H1 (cell line): Measurements from ENCODE around the gene ZNF775. TPM values are rescaled to one million over a fixed set of nuclear protein-coding genes. Genes with fewer than 3 reads are reported as not detected.
A peak's percentile ranks its signal among the peaks of the same experiment; 100 is the strongest.

Experiments
- CTCF ChIA-PET: fragments of 300-600 bp; sonication (Branson Sonifier 250); formaldehyde crosslinking; loops from one replicate; lab custom pipeline; 2021; ENCODE audit not compliant: partially characterized antibody; lab: Charles Lee
- POLR2A ChIA-PET: fragments of 300-600 bp; sonication (Branson Sonifier 250); formaldehyde crosslinking; loops from one replicate; lab custom pipeline; 2021; ENCODE audit warnings: inconsistent platforms; ENCODE audit not compliant: partially characterized antibody; lab: Charles Lee
- DNase-seq, 2 experiments: peaks; one replicate each; pipeline versions ENCODE4 v3.0.0 to v3.0.0-alpha.2; 2010 to 2022; ENCODE audit warnings: low spot score in 2 of 2, low read depth in 1 of 2, mixed read lengths in 1 of 2
- FAIRE-seq: peaks from 2 replicates; lab custom pipeline; 2011; peaks lifted over from hg19 to GRCh38; lab: Jason Lieb, UNC
- H2AFZ ChIP-seq: 2 replicates; pipeline ENCODE4 v1.8.1; 2012; ENCODE audit warnings: low read length, inconsistent platforms
- H2AK5ac ChIP-seq: 2 replicates; pipeline ENCODE4 v1.6.1; 2013; ENCODE audit warnings: low read depth, low read length
- H2BK120ac ChIP-seq: replicated peaks from 2 replicates; pipeline ENCODE3; 2013; ENCODE audit warnings: low read depth, low read length, inconsistent platforms
- H2BK12ac ChIP-seq: 2 replicates; pipeline ENCODE4 v1.6.1; 2013; ENCODE audit warnings: low read depth, low read length
- H2BK15ac ChIP-seq: 2 replicates; pipeline ENCODE4 v1.6.1; 2013; ENCODE audit warnings: low read length
- H2BK20ac ChIP-seq: 2 replicates; pipeline ENCODE4 v1.6.1; 2013; ENCODE audit warnings: low read length
- H2BK5ac ChIP-seq: 2 replicates; pipeline ENCODE4 v1.6.1; 2013; ENCODE audit warnings: low read depth, low read length
- H3K14ac ChIP-seq: 2 replicates; pipeline ENCODE4 v1.6.1; 2013; ENCODE audit warnings: inconsistent platforms; ENCODE audit not compliant: insufficient read length
- H3K18ac ChIP-seq: 2 replicates; pipeline ENCODE4 v1.6.1; 2013; ENCODE audit warnings: low read length; ENCODE audit errors: extremely low read depth
- H3K23ac ChIP-seq: 2 replicates; pipeline ENCODE4 v1.6.1; 2013; ENCODE audit warnings: inconsistent platforms; ENCODE audit not compliant: insufficient read length
- H3K23me2 ChIP-seq: 2 replicates; pipeline ENCODE4 v1.6.1; 2013; ENCODE audit warnings: low read depth, low read length
- H3K27ac ChIP-seq: 2 replicates; pipeline ENCODE4 v1.6.1; 2011; ENCODE audit warnings: low read depth, low read length, inconsistent platforms
- H3K27me3 ChIP-seq, 4 experiments: replicated peaks in 1 of 4; 1 replicate in 1 of 4; 2 replicates in 3 of 4; pipeline versions ENCODE4 v1.6.1 to v1.8.1; 2011 to 2013; ENCODE audit warnings: low read length in 3 of 4, mild to moderate bottlenecking in 3 of 4, inconsistent platforms in 2 of 4, mixed read lengths in 2 of 4, moderate library complexity in 1 of 4; ENCODE audit not compliant: control insufficient read depth in 3 of 4, insufficient read depth in 3 of 4; ENCODE audit errors: extremely low read depth in 1 of 4
- H3K36me3 ChIP-seq, 4 experiments: 2 replicates each; pipeline versions ENCODE4 v1.6.1 to v1.8.1; 2011 to 2013; ENCODE audit warnings: mild to moderate bottlenecking in 4 of 4, low read length in 3 of 4, moderate library complexity in 2 of 4, control low read depth in 1 of 4, inconsistent platforms in 1 of 4; ENCODE audit not compliant: insufficient read depth in 4 of 4, control insufficient read depth in 2 of 4
- H3K4ac ChIP-seq: replicated peaks from 2 replicates; pipeline ENCODE3; 2013; ENCODE audit warnings: low read length, low read depth, mixed read lengths, inconsistent platforms; ENCODE audit not compliant: insufficient read length
- H3K4me1 ChIP-seq, 4 experiments: replicated peaks in 1 of 4; 1 replicate in 1 of 4; 2 replicates in 3 of 4; pipeline versions ENCODE4 v1.6.1 to v1.8.1; 2011 to 2013; ENCODE audit warnings: low read length in 3 of 4, inconsistent platforms in 2 of 4, mixed read lengths in 1 of 4; ENCODE audit not compliant: insufficient read depth in 4 of 4, control insufficient read depth in 3 of 4
- H3K4me2 ChIP-seq, 2 experiments: 2 replicates each; pipeline versions ENCODE4 v1.6.1 to v1.8.1; 2011 to 2013; ENCODE audit warnings: low read depth in 2 of 2, low read length in 2 of 2, control low read depth in 1 of 2, inconsistent platforms in 1 of 2, mild to moderate bottlenecking in 1 of 2; ENCODE audit not compliant: insufficient read depth in 1 of 2
- H3K4me3 ChIP-seq, 4 experiments: fragments of 200-600, 300-600 bp in 1 of 4; sonication (generic), shearing (Covaris generic), sonication (Bioruptor Twin) in 1 of 4; 2 replicates each; pipeline versions ENCODE4 v1.5.1 to v1.8.1; 2011 to 2016; ENCODE audit warnings: low read length in 4 of 4, low read depth in 3 of 4, control low read depth in 2 of 4, inconsistent platforms in 2 of 4, mild to moderate bottlenecking in 2 of 4, mixed read lengths in 1 of 4, moderate library complexity in 1 of 4; ENCODE audit not compliant: insufficient read depth in 2 of 4; ENCODE audit errors: extremely low read depth in 1 of 4
- H3K56ac ChIP-seq: replicated peaks from 2 replicates; pipeline ENCODE3; 2013; ENCODE audit warnings: low read depth, mild to moderate bottlenecking, mixed read lengths, low read length, inconsistent platforms; ENCODE audit not compliant: insufficient read length
- H3K79me1 ChIP-seq: 2 replicates; pipeline ENCODE4 v1.6.1; 2013; ENCODE audit warnings: low read depth, low read length, control low read depth
- H3K79me2 ChIP-seq, 2 experiments: 2 replicates each; pipeline versions ENCODE4 v1.6.1 to v1.8.1; 2012 to 2013; ENCODE audit warnings: low read length in 2 of 2, mild to moderate bottlenecking in 2 of 2, inconsistent platforms in 1 of 2; ENCODE audit not compliant: insufficient read depth in 2 of 2, control insufficient read depth in 1 of 2
- H3K9ac ChIP-seq, 4 experiments: replicated peaks in 1 of 4; 1 replicate in 1 of 4; 2 replicates in 3 of 4; pipeline versions ENCODE4 v1.6.1 to v1.8.1; 2011 to 2013; ENCODE audit warnings: low read depth in 3 of 4, low read length in 3 of 4, control low read depth in 2 of 4, mild to moderate bottlenecking in 2 of 4, moderate library complexity in 2 of 4, inconsistent platforms in 1 of 4; ENCODE audit errors: extremely low read depth in 1 of 4
- H3K9me3 ChIP-seq, 2 experiments: 2 replicates each; pipeline versions ENCODE4 v1.6.1 to v1.8.1; 2012 to 2013; ENCODE audit warnings: mild to moderate bottlenecking in 2 of 2, moderate library complexity in 2 of 2, control low read depth in 1 of 2, inconsistent platforms in 1 of 2, low read depth in 1 of 2, low read length in 1 of 2, mixed read lengths in 1 of 2; ENCODE audit not compliant: insufficient read depth in 2 of 2
- H4K20me1 ChIP-seq, 2 experiments: replicated peaks in 1 of 2; 2 replicates each; pipeline versions ENCODE3 to v1.8.1; 2011 to 2013; ENCODE audit warnings: inconsistent platforms in 2 of 2, low read length in 2 of 2, mild to moderate bottlenecking in 1 of 2; ENCODE audit not compliant: insufficient read depth in 2 of 2, control insufficient read depth in 1 of 2
- H4K5ac ChIP-seq: 2 replicates; pipeline ENCODE4 v1.6.1; 2013; ENCODE audit warnings: low read length, low read depth, mixed read lengths, inconsistent platforms; ENCODE audit not compliant: insufficient read length
- H4K8ac ChIP-seq: 2 replicates; pipeline ENCODE4 v1.8.0; 2013; ENCODE audit warnings: mild to moderate bottlenecking, moderate library complexity, low read length, inconsistent platforms; ENCODE audit not compliant: insufficient read depth; ENCODE audit errors: extremely low read depth
- H4K91ac ChIP-seq: replicated peaks from 2 replicates; pipeline ENCODE3; 2013; ENCODE audit warnings: low read length, mixed read lengths, inconsistent platforms; ENCODE audit not compliant: insufficient read length
- HDAC2 ChIP-seq, 2 experiments: fragments of 300-600 bp in 1 of 2; sonication (generic) in 1 of 2; IDR thresholded peaks; 2 replicates each; pipeline ENCODE4 v1.6.1; 2011 to 2012; ENCODE audit warnings: low read depth in 2 of 2, low read length in 2 of 2, mild to moderate bottlenecking in 2 of 2, moderate library complexity in 2 of 2, borderline replicate concordance in 1 of 2, inconsistent platforms in 1 of 2
- POLR2A ChIP-seq, 2 experiments: IDR thresholded peaks; 1 replicate in 1 of 2; 2 replicates in 1 of 2; pipeline ENCODE4 v1.6.1; 2011; ENCODE audit warnings: low read depth in 2 of 2, low read length in 2 of 2, mild to moderate bottlenecking in 2 of 2; ENCODE audit errors: control extremely low read depth in 1 of 2
- WGBS, 2 experiments: shearing (Covaris generic) in 1 of 2; methylation state at CpG; one replicate each; pipeline versions ENCODE4 v1.1.6 to v1.1.7; 2013 to 2015; ENCODE audit warnings: low lambda C conversion rate in 2 of 2, mixed read lengths in 2 of 2, inconsistent platforms in 1 of 2, low coverage in 1 of 2, missing lambda C conversion rate in 1 of 2; ENCODE audit not compliant: insufficient replicate concordance in 2 of 2, insufficient coverage in 1 of 2, insufficient read length in 1 of 2; ENCODE audit errors: extremely low coverage in 1 of 2, missing lambda C conversion rate in 1 of 2; 5-methylcytosine and 5-hydroxymethylcytosine counted together
- polyA plus RNA-seq, 7 experiments: library from polyadenylated mRNA; depleted of rRNA in 3 of 7; stranded (reverse) in 5 of 7; unstranded in 2 of 7; fragments of >200 nt in 5 of 7; fragments of 200-250 nt in 2 of 7; gene quantifications; 1 replicate in 5 of 7; 2 replicates in 1 of 7; 4 replicates in 1 of 7; pipeline versions ENCODE4 v1.2.1 to v1.2.3, GENCODE V29; 2011 to 2013; ENCODE audit warnings: missing spikeins in 2 of 7, mixed read lengths in 2 of 7
- total RNA-seq: library from RNA; stranded (reverse); fragmentation: NEBNext Ultra II Directional; extraction: Animal tissue kit (Norgen Biotek cat#: 25700); gene quantifications from 2 replicates; pipeline ENCODE4 v1.2.1, GENCODE V29; 2021

Gene ZNF775
- total and polyA plus RNA-seq, 2 of the 8 experiments (the other 6 are each of a cell fraction or from before 2014, with no cell fraction given) = 13.6 to 21.5 TPM

- WGBS, 2 experiments = 95% methylated on average over 33 of the region's 48 CpGs; no CpG with 5 or more reads in 1 of the 2 experiments
- Histone ChIP-seq H3K79me2 (peaks cover 7 to 54% of the 10 kb centered on the region in 2 experiments; a peak in 3 of 4 replicates), H3K4ac (no peak overlapping the region), H3K14ac (no peak overlapping the region), H4K91ac (no peak overlapping the region), H3K79me1 (peaks cover 18% of the 10 kb centered on the region), H4K20me1 (peaks cover 2 to 15% of the 10 kb centered on the region in 2 experiments), H3K27ac (no peak overlapping the region), H2BK20ac (no peak overlapping the region), H2AK5ac (no peak overlapping the region), H3K4me2 (no peak overlapping the region; a peak in 1 of 4 replicates), H2BK120ac (no peak overlapping the region), H4K5ac (no peak overlapping the region), H2BK5ac (no peak overlapping the region), H2AFZ (no peak overlapping the region), H4K8ac (peak overlapping the region; percentile 19), H3K4me1 (peaks cover 2 to 25% (median 9%) of the 10 kb centered on the region in 4 experiments), H3K56ac (no peak overlapping the region), H2BK12ac (peak overlapping the region; percentile 50; the same call in 1 of the 2 replicates), H3K4me3 (no peak overlapping the region), H3K18ac (no peak overlapping the region), H3K9ac (no peak overlapping the region), H3K23me2 (peaks cover 11% of the 10 kb centered on the region; the same call in 1 of the 2 replicates), H3K27me3 (no peaks in the 10 kb centered on the region), H2BK15ac (peak overlapping the region; percentile 46; the same call in 1 of the 2 replicates), H3K23ac (no peak overlapping the region), H3K9me3 (no peaks in the 10 kb centered on the region), H3K36me3 (peaks cover 16 to 49% (median 31%) of the 10 kb centered on the region in 4 experiments)
- TF ChIP-seq HDAC2 (IDR thresholded peaks at IDR 0.05; ENCODE audit: borderline replicate concordance in 1 of 2, low read depth in 2 of 2, low read length in 2 of 2) (no peak), POLR2A (IDR thresholded peaks at IDR 0.05; ENCODE audit: control extremely low read depth in 1 of 2, low read depth in 2 of 2, low read length in 2 of 2) (peak in 1 of 2 experiments; percentile 18; a peak in 1 of 3 replicates)
- ChIA-PET CTCF (interaction anchor here (1.0 to 5.6 kb wide), 6 partner anchors 10 to 50 kb away, joined by 3 to 32 read pairs (median 4); no protein-coding TSS in a partner anchor), POLR2A (interaction anchor here (0.5 to 8.6 kb wide), 14 partner anchors 9 to 615 kb away, joined by 3 to 230 read pairs (median 16); partner anchors contain the start of gene RARRES2)
- DNase-seq = no peak
- FAIRE-seq = no peak
Observed at GRCh38 chr7:150371131-150371995, 7.8 kb upstream of the ZNF775 start.
